B cell (primary cell): ENCODE results near the gene LHX5. TPM values are rescaled to one million over a fixed set of nuclear protein-coding genes. Genes with fewer than 3 reads are reported as not detected.

Experiments
- ATAC-seq: fragments of 200-7000 bp; cut with Tn5 transposase; one replicate; pipeline ENCODE4 v1.10.0; 2021; ENCODE audit warnings: low read depth, mild to moderate bottlenecking, moderate number of reproducible peaks, moderate library complexity
- CTCF ChIA-PET: fragments of 350-600 bp; sonication (Branson Sonifier 250); formaldehyde crosslinking; loops from one replicate; lab custom pipeline; 2021; ENCODE audit warnings: antibody characterized with exemption, inconsistent platforms; lab: Charles Lee
- POLR2A ChIA-PET: fragments of 350-600 bp; sonication (Branson Sonifier 250); formaldehyde crosslinking; loops from one replicate; lab custom pipeline; 2021; ENCODE audit warnings: antibody characterized with exemption; lab: Charles Lee
- DNase-seq: peaks from one replicate; pipeline ENCODE4 v3.0.0; 2013
- H2AFZ ChIP-seq: 2 replicates; pipeline ENCODE4 v1.6.1; 2012; ENCODE audit warnings: mild to moderate bottlenecking, low read depth, low read length; ENCODE audit not compliant: insufficient read depth, poor library complexity, severe bottlenecking
- H3K27ac ChIP-seq, 2 donors: 1 replicate in 1 of 2; 2 replicates in 1 of 2; pipeline ENCODE4 v1.5.1; 2012 to 2013; ENCODE audit warnings: low read length in 2 of 2, mild to moderate bottlenecking in 2 of 2, moderate library complexity in 1 of 2
- H3K27me3 ChIP-seq, 4 experiments: fragments of 200-600 bp in 1 of 4; sonication (generic) in 1 of 4; replicated peaks in 1 of 4; 1 replicate in 2 of 4; 2 replicates in 2 of 4; pipeline versions ENCODE4 v1.6.1 to v1.7.0; 2013 to 2016; ENCODE audit warnings: low read length in 3 of 4, mild to moderate bottlenecking in 2 of 4, mixed read lengths in 1 of 4, moderate library complexity in 1 of 4; ENCODE audit not compliant: insufficient read depth in 4 of 4, control insufficient read depth in 3 of 4; ENCODE audit errors: control extremely low read depth in 1 of 4
- H3K36me3 ChIP-seq, 2 experiments: replicated peaks in 1 of 2; 1 replicate in 1 of 2; 2 replicates in 1 of 2; pipeline versions ENCODE4 v1.6.1 to v1.7.1; 2013; ENCODE audit warnings: low read length in 1 of 2; ENCODE audit not compliant: insufficient read depth in 2 of 2, control insufficient read depth in 1 of 2; ENCODE audit errors: control extremely low read depth in 1 of 2, extremely low read depth in 1 of 2
- H3K4me1 ChIP-seq, 2 donors: fragments of 200-600 bp in 1 of 2; sonication (generic) in 1 of 2; 1 replicate in 1 of 2; 2 replicates in 1 of 2; pipeline versions ENCODE4 v1.5.1 to v1.6.1; 2013 to 2017; ENCODE audit warnings: low read length in 2 of 2; ENCODE audit not compliant: control insufficient read depth in 2 of 2, insufficient read depth in 2 of 2
- H3K4me2 ChIP-seq: replicated peaks from 2 replicates; pipeline ENCODE3; 2012; ENCODE audit warnings: mild to moderate bottlenecking, low read depth, low read length; ENCODE audit not compliant: poor library complexity, severe bottlenecking
- H3K4me3 ChIP-seq, 5 experiments: fragments of 200-600 bp in 1 of 5; sonication (generic) in 1 of 5; 1 replicate in 3 of 5; 2 replicates in 2 of 5; pipeline versions ENCODE4 v1.5.1 to v1.7.0; 2011 to 2016; ENCODE audit warnings: low read length in 4 of 5, mild to moderate bottlenecking in 4 of 5, low read depth in 2 of 5, control low read depth in 1 of 5, moderate library complexity in 1 of 5; ENCODE audit not compliant: insufficient read depth in 1 of 5; ENCODE audit errors: control extremely low read depth in 1 of 5, extremely low read depth in 1 of 5
- H3K79me2 ChIP-seq: fragments of 200-600 bp; sonication (generic); one replicate; pipeline ENCODE4 v1.6.0; 2016; ENCODE audit warnings: low read length; ENCODE audit not compliant: control insufficient read depth, insufficient read depth
- H3K9ac ChIP-seq: fragments of 200-600 bp; sonication (generic); 2 replicates; pipeline ENCODE4 v1.6.1; 2017; ENCODE audit warnings: mild to moderate bottlenecking, low read length, moderate library complexity
- H3K9me3 ChIP-seq, 3 donors: one replicate each; pipeline versions ENCODE4 v1.6.1 to v1.7.1; 2013; ENCODE audit warnings: low read length in 2 of 3; ENCODE audit not compliant: control insufficient read depth in 2 of 3, insufficient read depth in 1 of 3; ENCODE audit errors: control extremely low read depth in 1 of 3
- H4K20me1 ChIP-seq: 2 replicates; pipeline ENCODE4 v1.6.0; 2012; ENCODE audit warnings: mild to moderate bottlenecking, low read length; ENCODE audit not compliant: insufficient read depth, control insufficient read depth, poor library complexity, severe bottlenecking
- H3K27ac Mint-ChIP-seq: one replicate; pipeline ENCODE4 v1.8.0; 2021; ENCODE audit warnings: mixed read lengths
- H3K27me3 Mint-ChIP-seq: one replicate; pipeline ENCODE4 v1.8.0; 2021; ENCODE audit warnings: mixed read lengths
- H3K4me1 Mint-ChIP-seq: one replicate; pipeline ENCODE4 v1.8.0; 2021; ENCODE audit warnings: mixed read lengths
- H3K4me3 Mint-ChIP-seq: one replicate; pipeline ENCODE4 v1.8.0; 2021; ENCODE audit warnings: mixed read lengths
- H3K9me3 Mint-ChIP-seq: one replicate; pipeline ENCODE4 v1.8.0; 2022; ENCODE audit warnings: mixed read lengths; ENCODE audit not compliant: insufficient read depth
- CTCF ChIP-seq: fragments of 200-600 bp; IDR thresholded peaks from one replicate; pipeline ENCODE4 v1.8.0; 2022; ENCODE audit warnings: antibody characterized with exemption, mild to moderate bottlenecking
- EZH2 ChIP-seq: IDR thresholded peaks from 2 replicates; pipeline ENCODE4 v1.6.1; 2012; ENCODE audit warnings: borderline replicate concordance, low read depth, mild to moderate bottlenecking, moderate library complexity, low read length; ENCODE audit not compliant: insufficient read depth, poor library complexity, severe bottlenecking
- WGBS: methylation state at CpG from one replicate; pipeline ENCODE4 v1.1.5; 2013; ENCODE audit warnings: missing lambda C conversion rate; ENCODE audit not compliant: insufficient coverage; 5-methylcytosine and 5-hydroxymethylcytosine counted together
- intact Hi-C: fragments of 100-400 bp; cut with micrococcal nuclease; formaldehyde crosslinking; loops from one replicate; pipeline ENCODE4 v1.10.0; 2022
- polyA plus RNA-seq: library from polyadenylated mRNA; depleted of rRNA; stranded (reverse); fragments of >200 nt; gene quantifications from 2 replicates; pipeline ENCODE4 v1.2.3, GENCODE V29; 2012
- total RNA-seq, 2 donors: library from RNA; stranded (reverse); fragments of 120-200 nt in 1 of 2; gene quantifications; 1 replicate in 1 of 2; 2 replicates in 1 of 2; pipeline versions ENCODE4 v1.2.3 to v1.2.4, GENCODE V29; 2013 to 2022

LHX5 gene
- total and polyA plus RNA-seq, 2 donors (not counting 1 experiment from before 2014, with no cell fraction given), result not detected

GRCh38 chr12:113416091-113416754, 55.4 kb downstream of the LHX5 start:
- Histone ChIP-seq H3K27ac (no peak overlapping the region), H3K79me2 (no peaks in the 10 kb centered on the region), H3K4me1 (peaks cover 0 to 8% of the 10 kb centered on the region in 2 donors), H2AFZ (no peak overlapping the region), H3K9ac (no peak overlapping the region), H3K4me2 (no peak overlapping the region), H4K20me1 (no peaks in the 10 kb centered on the region), H3K27me3 (no peaks in the 10 kb centered on the region), H3K4me3 (no peak overlapping the region), H3K36me3 (no peaks in the 10 kb centered on the region), H3K9me3 (peaks cover 0 to 3% (median 0%) of the 10 kb centered on the region in 3 donors)
- Mint-ChIP-seq H3K27ac (peak overlapping the region; percentile 50), H3K27me3 (peaks cover 5% of the 10 kb centered on the region), H3K4me1 (peaks cover 12% of the 10 kb centered on the region), H3K9me3 (no peaks in the 10 kb centered on the region), H3K4me3 (peak overlapping the region; percentile 11)
- ChIA-PET CTCF (interaction anchor here (0.7 kb wide), 1 partner anchor 37 kb away, joined by 4 read pairs; no protein-coding TSS in a partner anchor), POLR2A (no interaction called here)
- no peak for TF ChIP-seq EZH2
- no peak for TF ChIP-seq CTCF
- intact Hi-C loops, result no loop called here
- 73% methylated on average over 5 of the region's 6 CpGs for WGBS
- DNase-seq (peak; percentile 50), ATAC-seq (peak; percentile 53)

- Histone ChIP-seq H3K27me3 (peaks cover 0 to 4% (median 0%) of the 10 kb centered on the region in 4 experiments), H3K4me2 (no peak overlapping the region), H3K9me3 (peaks cover 0 to 3% (median 0%) of the 10 kb centered on the region in 3 donors), H3K27ac (no peak overlapping the region), H3K9ac (no peak overlapping the region), H2AFZ (no peak overlapping the region), H3K4me3 (no peak overlapping the region), H3K79me2 (no peaks in the 10 kb centered on the region), H3K36me3 (no peaks in the 10 kb centered on the region), H3K4me1 (peaks cover 0 to 8% of the 10 kb centered on the region in 2 donors), H4K20me1 (no peaks in the 10 kb centered on the region)
- ChIA-PET POLR2A (no interaction called here), CTCF (interaction anchor here (1.5 kb wide), 1 partner anchor 11 kb away, joined by 4 read pairs; no protein-coding TSS in a partner anchor)
- DNase-seq (no peak), ATAC-seq (no peak)
- no peak overlapping the region for H3K4me3 Mint-ChIP-seq
- TF ChIP-seq EZH2 (no peak), CTCF (no peak)
- peaks cover 12% of the 10 kb centered on the region for H3K27me3 Mint-ChIP-seq
- no peak overlapping the region for H3K27ac Mint-ChIP-seq
- peaks cover 12% of the 10 kb centered on the region for H3K4me1 Mint-ChIP-seq
- WGBS, result 98% methylated on average over 9 of the region's 9 CpGs
- intact Hi-C loops, result no loop called here
- H3K9me3 Mint-ChIP-seq, result no peaks in the 10 kb centered on the region
Observed at GRCh38 chr12:113414519-113415038, 57.1 kb downstream of the LHX5 start.
